IPS-20b (cell line): ENCODE measurements around the gene DAGLA.

ENCODE experiments used
- H3K27ac ChIP-seq: one replicate; pipeline ENCODE4 v1.5.1; 2013; ENCODE audit warnings: low read length
- H3K27me3 ChIP-seq: 2 replicates; pipeline ENCODE4 v1.6.1; 2013; ENCODE audit warnings: mild to moderate bottlenecking, low read length, inconsistent platforms; ENCODE audit not compliant: insufficient read depth
- H3K36me3 ChIP-seq: 2 replicates; pipeline ENCODE4 v1.6.1; 2013; ENCODE audit warnings: low read depth, mild to moderate bottlenecking, inconsistent platforms, low read length, moderate library complexity; ENCODE audit not compliant: insufficient read depth
- H3K4me1 ChIP-seq: 2 replicates; pipeline ENCODE4 v1.6.1; 2013; ENCODE audit warnings: mild to moderate bottlenecking, control low read depth, inconsistent platforms, low read length, moderate library complexity; ENCODE audit not compliant: insufficient read depth
- H3K4me3 ChIP-seq: 2 replicates; pipeline ENCODE4 v1.5.1; 2013; ENCODE audit warnings: mild to moderate bottlenecking, low read length, inconsistent platforms
- H3K9ac ChIP-seq: 2 replicates; pipeline ENCODE4 v1.6.1; 2013; ENCODE audit warnings: low read depth, mild to moderate bottlenecking, inconsistent platforms, low read length, moderate library complexity
- H3K9me3 ChIP-seq: 2 replicates; pipeline ENCODE4 v1.6.1; 2013; ENCODE audit warnings: mild to moderate bottlenecking, low read depth, low read length, inconsistent platforms; ENCODE audit not compliant: insufficient read depth

Gene DAGLA

GRCh38 chr11:61765550-61766253 lies 85.5 kb downstream of the DAGLA start:
- Histone ChIP-seq H3K27me3 (no peaks in the 10 kb centered on the region), H3K9ac (no peak overlapping the region), H3K4me3 (no peak overlapping the region), H3K36me3 (no peaks in the 10 kb centered on the region), H3K4me1 (no peaks in the 10 kb centered on the region; the same call in 1 of the 2 replicates), H3K27ac (no peak overlapping the region), H3K9me3 (no peaks in the 10 kb centered on the region)

GRCh38 chr11:61766353-61766841 lies 86.2 kb downstream of the DAGLA start:
- Histone ChIP-seq H3K9ac (no peak overlapping the region), H3K4me3 (no peak overlapping the region), H3K9me3 (no peaks in the 10 kb centered on the region), H3K27me3 (no peaks in the 10 kb centered on the region), H3K27ac (no peak overlapping the region), H3K4me1 (no peaks in the 10 kb centered on the region; the same call in 1 of the 2 replicates), H3K36me3 (no peaks in the 10 kb centered on the region)

- Histone ChIP-seq H3K27ac (no peak overlapping the region), H3K9ac (no peak overlapping the region), H3K4me1 (peaks cover 7% of the 10 kb centered on the region; the same call in 1 of the 2 replicates), H3K27me3 (no peaks in the 10 kb centered on the region), H3K9me3 (no peaks in the 10 kb centered on the region), H3K36me3 (no peaks in the 10 kb centered on the region), H3K4me3 (no peak overlapping the region)
These were observed 88.3 kb downstream of the DAGLA start for GRCh38 chr11:61768376-61769076.

- Histone ChIP-seq H3K27ac (no peak overlapping the region), H3K4me1 (peaks cover 7% of the 10 kb centered on the region; the same call in 1 of the 2 replicates), H3K9me3 (no peaks in the 10 kb centered on the region), H3K27me3 (no peaks in the 10 kb centered on the region), H3K36me3 (no peaks in the 10 kb centered on the region), H3K4me3 (no peak overlapping the region), H3K9ac (no peak overlapping the region)
These were observed 89.2 kb downstream of the DAGLA start for GRCh38 chr11:61769169-61769920.

GRCh38 chr11:61769946-61770683 lies 89.9 kb downstream of the DAGLA start:
- Histone ChIP-seq H3K9me3 (no peaks in the 10 kb centered on the region), H3K36me3 (no peaks in the 10 kb centered on the region), H3K4me3 (no peak overlapping the region), H3K4me1 (peaks cover 7% of the 10 kb centered on the region; the same call in 1 of the 2 replicates), H3K9ac (no peak overlapping the region), H3K27me3 (no peaks in the 10 kb centered on the region), H3K27ac (no peak overlapping the region)

- Histone ChIP-seq H3K9ac (no peak overlapping the region), H3K4me3 (no peak overlapping the region), H3K27me3 (no peaks in the 10 kb centered on the region), H3K27ac (no peak overlapping the region), H3K4me1 (peaks cover 7% of the 10 kb centered on the region; the same call in 1 of the 2 replicates), H3K9me3 (no peaks in the 10 kb centered on the region), H3K36me3 (no peaks in the 10 kb centered on the region)
These were observed 91.2 kb downstream of the DAGLA start for GRCh38 chr11:61771195-61771894.

GRCh38 chr11:61771985-61772455 lies 91.8 kb downstream of the DAGLA start:
- Histone ChIP-seq H3K4me1 (peaks cover 7% of the 10 kb centered on the region; the same call in 1 of the 2 replicates), H3K9me3 (no peaks in the 10 kb centered on the region), H3K4me3 (no peak overlapping the region), H3K27me3 (no peaks in the 10 kb centered on the region), H3K27ac (peak overlapping the region; percentile 62), H3K9ac (no peak overlapping the region; the same call in 1 of the 2 replicates), H3K36me3 (no peaks in the 10 kb centered on the region)

- Histone ChIP-seq H3K9ac (no peak overlapping the region), H3K27ac (no peak overlapping the region), H3K27me3 (no peaks in the 10 kb centered on the region), H3K4me1 (peaks cover 7% of the 10 kb centered on the region; the same call in 1 of the 2 replicates), H3K9me3 (no peaks in the 10 kb centered on the region), H3K36me3 (no peaks in the 10 kb centered on the region), H3K4me3 (no peak overlapping the region)
These were observed 93.2 kb downstream of the DAGLA start for GRCh38 chr11:61773356-61773755.

- H3K9me3 ChIP-seq: no peaks in the 10 kb centered on the region
- peaks cover 7% of the 10 kb centered on the region; the same call in 1 of the 2 replicates for H3K4me1 ChIP-seq
- no peak overlapping the region for H3K27ac ChIP-seq
- H3K4me3 ChIP-seq: no peak overlapping the region
- no peaks in the 10 kb centered on the region for H3K36me3 ChIP-seq
- H3K9ac ChIP-seq: no peak overlapping the region
- H3K27me3 ChIP-seq: no peaks in the 10 kb centered on the region
These were observed 93.6 kb downstream of the DAGLA start for GRCh38 chr11:61773809-61774208.

- H3K9ac ChIP-seq: no peak overlapping the region
- no peaks in the 10 kb centered on the region for H3K36me3 ChIP-seq
- H3K9me3 ChIP-seq: no peaks in the 10 kb centered on the region
- H3K27ac ChIP-seq: no peak overlapping the region
- H3K4me3 ChIP-seq: no peak overlapping the region
- peaks cover 7% of the 10 kb centered on the region; the same call in 1 of the 2 replicates for H3K4me1 ChIP-seq
- no peaks in the 10 kb centered on the region for H3K27me3 ChIP-seq
These were observed 94.2 kb downstream of the DAGLA start for GRCh38 chr11:61774411-61774810.
